GM19397 (cell line): Measurements from ENCODE around the gene LTB.

ENCODE experiments used
- ATAC-seq: cut with Tn5 transposase; IDR thresholded peaks from one replicate; pipeline ENCODE4 v1.9.1; 2021; ENCODE audit warnings: mild to moderate bottlenecking, moderate library complexity; ENCODE audit not compliant: unreplicated experiment

LTB gene

GRCh38 chr6:31582230-31582643 is at the start of gene LTB:
Gene LTB, minus strand, starts transcription at chr6:31582424. Its CDS starts 7 bp downstream, at chr6:31582417.
- no peak for ATAC-seq

- ATAC-seq = no peak
These were observed 49.6 kb upstream of the LTB start for GRCh38 chr6:31631681-31632278.

- ATAC-seq = no peak
These were observed 49.0 kb upstream of the LTB start for GRCh38 chr6:31631209-31631608.

- no peak for ATAC-seq
These were observed 48.1 kb upstream of the LTB start for GRCh38 chr6:31630177-31630934.

- no peak for ATAC-seq
These were observed 46.8 kb upstream of the LTB start for GRCh38 chr6:31629014-31629413.

- ATAC-seq = no peak
These were observed 45.6 kb upstream of the LTB start for GRCh38 chr6:31627690-31628287.

GRCh38 chr6:31626952-31627351 is 44.7 kb upstream of the LTB start:
- no peak for ATAC-seq

GRCh38 chr6:31624070-31624469 is 41.8 kb upstream of the LTB start:
- ATAC-seq = no peak

- ATAC-seq = no peak
These were observed 40.5 kb upstream of the LTB start for GRCh38 chr6:31622684-31623091.

- no peak for ATAC-seq
These were observed 39.8 kb upstream of the LTB start for GRCh38 chr6:31621991-31622390.

GRCh38 chr6:31621320-31621939 is 39.2 kb upstream of the LTB start:
- no peak for ATAC-seq

GRCh38 chr6:31620586-31621319 is 38.5 kb upstream of the LTB start, which contains the start of gene PRRC2A:
Gene PRRC2A, plus strand, starts transcription at chr6:31620715. Its CDS starts 2,075 bp downstream, at chr6:31622790.
- ATAC-seq = peak; percentile 62

- ATAC-seq = peak; percentile 81
These were observed 37.8 kb upstream of the LTB start for GRCh38 chr6:31619805-31620585.

- no peak for ATAC-seq
These were observed 34.8 kb upstream of the LTB start for GRCh38 chr6:31617010-31617409.

GRCh38 chr6:31615748-31616147 is 33.5 kb upstream of the LTB start:
- ATAC-seq = no peak

- no peak for ATAC-seq
These were observed 32.7 kb upstream of the LTB start, which contains the start of gene AIF1 for GRCh38 chr6:31614684-31615578. Gene AIF1, plus strand, starts transcription at chr6:31615234. Its CDS starts 96 bp downstream, at chr6:31615330.

- ATAC-seq = no peak
These were observed 31.9 kb upstream of the LTB start for GRCh38 chr6:31614075-31614619.

- no peak for ATAC-seq
These were observed 28.7 kb upstream of the LTB start for GRCh38 chr6:31610968-31611367.
